Hematopoietic multipotent progenitor cell treated with erythropoietin and hydrocortisone succinate and interleukin-3 and kit ligand, for 4 days (in vitro differentiated cells): ENCODE results near the gene NOG.

Experiments
- DNase-seq: peaks from one replicate; pipeline ENCODE4 v3.0.0-alpha.2; 2015

Gene NOG

DNA sequence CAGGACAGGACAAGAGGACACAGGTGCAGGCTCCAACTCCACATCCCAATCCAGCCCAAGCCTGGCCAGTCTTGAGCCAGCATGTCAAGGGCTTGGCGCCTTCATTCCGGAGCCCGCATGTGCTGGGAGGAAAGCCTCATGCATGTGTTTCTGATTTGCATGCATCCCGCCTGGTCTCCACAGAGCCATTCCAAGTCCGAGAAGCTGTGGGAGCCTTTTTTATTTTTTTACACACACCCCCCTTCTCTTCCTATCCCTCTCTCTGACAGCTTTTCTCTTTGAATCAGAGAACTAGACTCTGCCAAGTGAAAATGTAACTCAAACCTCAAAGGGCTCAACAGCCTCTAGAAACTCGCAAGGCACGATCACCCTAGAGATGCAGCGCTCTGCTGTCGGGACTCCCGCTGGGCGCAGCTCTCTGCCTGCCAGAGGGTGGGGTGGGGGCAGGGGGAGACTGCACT, 45.1 kb downstream of the NOG start:
- no peak for DNase-seq

GRCh38 chr17:56639517-56639916, 46.0 kb downstream of the NOG start:
- no peak for DNase-seq

DNA sequence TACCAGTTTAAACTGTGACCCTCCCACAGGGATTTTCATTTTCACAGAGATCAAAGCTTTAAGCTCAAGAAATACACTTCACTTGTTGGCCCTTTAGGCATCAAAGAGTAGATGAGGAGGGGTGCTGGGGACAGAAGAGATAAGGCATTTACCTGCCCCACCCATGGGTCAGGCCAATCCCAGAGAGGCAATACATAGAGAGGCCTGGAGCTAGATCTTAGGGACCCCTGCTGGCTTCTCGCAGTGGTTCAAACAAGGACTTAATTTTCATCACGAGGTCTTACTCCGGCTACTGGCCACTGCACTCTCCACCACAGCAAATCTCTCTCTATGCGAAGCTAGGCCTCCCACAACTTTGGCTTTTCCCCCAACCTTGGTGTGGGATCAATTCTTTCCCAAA, 46.6 kb downstream of the NOG start:
- peak; percentile 24 for DNase-seq

- DNase-seq, result no peak
Observed at GRCh38 chr17:56641373-56641772, 47.9 kb downstream of the NOG start.

DNA sequence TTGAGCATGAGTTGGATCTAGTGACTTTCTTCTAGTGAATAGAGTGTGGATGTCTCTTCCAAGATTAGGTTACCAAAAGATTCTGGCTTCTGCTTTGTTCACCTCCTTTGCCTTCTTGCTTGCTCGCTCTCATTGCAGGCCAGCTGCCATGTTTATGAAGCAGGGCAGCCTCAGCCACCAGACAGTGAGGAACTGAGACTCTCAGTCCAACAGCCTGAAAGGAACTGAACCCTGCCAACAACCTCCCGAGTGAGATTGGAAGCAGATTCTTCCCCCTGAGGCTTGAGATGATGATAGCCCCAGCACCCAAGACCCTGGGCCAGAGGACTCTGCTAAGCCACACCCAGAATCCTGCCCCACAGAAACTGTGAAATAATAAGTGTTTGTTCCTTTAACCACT, 48.4 kb downstream of the NOG start:
- no peak for DNase-seq

- no peak for DNase-seq
Observed at GRCh38 chr17:56642424-56642823, 48.9 kb downstream of the NOG start.
